ENCODE measurements around the gene ACAT1. TPM values are rescaled to one million over a fixed set of nuclear protein-coding genes. Genes with fewer than 3 reads are reported as not detected.
"Not testable (repeated sequence)": the region's sequence is repeated elsewhere in the genome, so short reads cannot be mapped to it uniquely, and the experiment has no call there.

The ACAT1 gene
- total RNA-seq, 1 experiment from 2014 or later = 118 TPM

GRCh38 chr11:108115500-108116140 is 5.7 kb upstream of the ACAT1 start:
- ChIA-PET CTCF (no interaction called here), POLR2A (ENCODE audit: low non-redundant PET) (no interaction called here)
- Histone ChIP-seq H3K27me3 (replicated peaks; ENCODE audit: insufficient read depth, low read depth, low read length, poor library complexity) (no peaks in the 10 kb centered on the region), H3K4me3 (ENCODE audit: low read depth, low read length, poor library complexity, severe bottlenecking) (no peak overlapping the region), H3K9me3 (ENCODE audit: low read depth, low read length, poor library complexity, severe bottlenecking) (no peaks in the 10 kb centered on the region), H3K36me3 (ENCODE audit: insufficient read depth, low read length, poor library complexity, severe bottlenecking) (no peaks in the 10 kb centered on the region), H3K4me1 (ENCODE audit: insufficient read depth, low read length, poor library complexity, severe bottlenecking) (no peaks in the 10 kb centered on the region), H3K27ac (ENCODE audit: low read depth, low read length, poor library complexity, severe bottlenecking) (no peak overlapping the region)
- intact Hi-C loops (cut with micrococcal nuclease; ENCODE audit: unreplicated experiment) = no loop called here
- no TSS peak for BruUV-seq (replicated peaks)
- DNase-seq (ENCODE audit: low spot score) = peak; percentile 66
- no peak for TF ChIP-seq EZH2 (IDR thresholded peaks at IDR 0.05; ENCODE audit: borderline replicate concordance, low read depth, low read length, poor library complexity, severe bottlenecking)
- no peak for TF ChIP-seq CTCF (conservative IDR thresholded peaks at IDR 0.05; ENCODE audit: low read depth, low read length)

DNA sequence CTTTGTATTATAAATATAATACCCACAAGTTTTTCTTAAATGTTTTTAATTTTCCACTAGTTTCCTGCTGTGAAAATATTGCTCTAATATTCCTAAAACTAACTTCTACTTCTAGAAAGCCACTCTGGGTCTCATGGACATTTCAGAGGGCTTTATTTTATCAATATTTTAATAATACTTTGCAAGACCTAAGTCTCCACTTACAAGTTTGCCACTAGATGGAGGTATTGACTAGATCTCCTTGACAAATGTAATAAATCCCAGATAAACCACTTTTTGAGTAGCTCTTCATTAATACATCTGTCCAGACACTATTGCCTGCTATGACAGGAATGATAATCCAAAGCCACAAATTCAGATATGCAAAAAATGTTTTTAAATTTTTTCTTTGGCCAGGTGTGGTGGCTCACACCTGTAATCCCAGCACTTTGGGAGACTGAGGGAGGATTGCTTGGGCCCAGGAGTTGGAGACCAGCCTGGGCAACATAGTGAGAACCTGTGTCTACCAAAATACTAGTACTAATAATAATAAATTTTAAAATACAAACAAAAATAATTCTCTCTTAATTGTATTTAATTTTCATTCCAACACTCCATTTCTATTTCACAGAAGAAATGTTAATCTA is 3.5 kb upstream of the ACAT1 start:
- H3K4me3 ChIP-seq (ENCODE audit: low read depth, low read length, poor library complexity, severe bottlenecking) = no peak overlapping the region
- TF ChIP-seq EZH2 (IDR thresholded peaks at IDR 0.05; ENCODE audit: borderline replicate concordance, low read depth, low read length, poor library complexity, severe bottlenecking) (no peak), CTCF (conservative IDR thresholded peaks at IDR 0.05; ENCODE audit: low read depth, low read length) (peak; percentile 72)
- intact Hi-C loops (cut with micrococcal nuclease; ENCODE audit: unreplicated experiment) = loop anchor here (1.0 kb wide), 1 partner anchor 530 kb away; no protein-coding TSS in a partner anchor
- H3K9me3 ChIP-seq (ENCODE audit: low read depth, low read length, poor library complexity, severe bottlenecking) = no peaks in the 10 kb centered on the region
- H3K36me3 ChIP-seq (ENCODE audit: insufficient read depth, low read length, poor library complexity, severe bottlenecking) = no peaks in the 10 kb centered on the region
- H3K27ac ChIP-seq (ENCODE audit: low read depth, low read length, poor library complexity, severe bottlenecking) = no peak overlapping the region
- H3K4me1 ChIP-seq (ENCODE audit: insufficient read depth, low read length, poor library complexity, severe bottlenecking) = peaks cover 6% of the 10 kb centered on the region
- ChIA-PET POLR2A (ENCODE audit: low non-redundant PET) (no interaction called here), CTCF (interaction anchor here (0.6 to 2.7 kb wide), 3 partner anchors 189 to 540 kb away, joined by 3 to 6 read pairs (median 3); no protein-coding TSS in a partner anchor)
- DNase-seq (ENCODE audit: low spot score) = peak; percentile 79
- H3K27me3 ChIP-seq (replicated peaks; ENCODE audit: insufficient read depth, low read depth, low read length, poor library complexity) = no peaks in the 10 kb centered on the region
- BruUV-seq (replicated peaks) = no TSS peak

- H3K36me3 ChIP-seq (ENCODE audit: insufficient read depth, low read length, poor library complexity, severe bottlenecking); H3K27me3 ChIP-seq (replicated peaks; ENCODE audit: insufficient read depth, low read depth, low read length, poor library complexity); H3K4me1 ChIP-seq (ENCODE audit: insufficient read depth, low read length, poor library complexity, severe bottlenecking); intact Hi-C loops (cut with micrococcal nuclease; ENCODE audit: unreplicated experiment); CTCF ChIA-PET; BruUV-seq (replicated peaks); POLR2A ChIA-PET (ENCODE audit: low non-redundant PET); DNase-seq (ENCODE audit: low spot score); H3K9me3 ChIP-seq (ENCODE audit: low read depth, low read length, poor library complexity, severe bottlenecking): not testable (repeated sequence)
- Histone ChIP-seq H3K4me3 (ENCODE audit: low read depth, low read length, poor library complexity, severe bottlenecking) (peak overlapping the region; percentile 71), H3K27ac (ENCODE audit: low read depth, low read length, poor library complexity, severe bottlenecking) (peak overlapping the region; percentile 75)
These were observed 462 bp upstream of the ACAT1 start for GRCh38 chr11:108120936-108121273.

Data from A673 (cell line).